ENCODE results near the gene JAML. TPM values are rescaled to one million over a fixed set of nuclear protein-coding genes. Genes with fewer than 3 reads are reported as not detected.
A peak's percentile ranks its signal among the peaks of the same experiment; 100 is the strongest.

JAML gene
- total and polyA plus RNA-seq, 3 experiments from 2014 or later = 210 to 387 (median 363) TPM

GRCh38 chr11:118216621-118217481, 8.0 kb downstream of the JAML start:
- POLR2A ChIA-PET = interaction anchor here (1.0 to 2.5 kb wide), 4 partner anchors 11 to 142 kb away, joined by 3 to 9 read pairs (median 5); partner anchors contain the start of gene UBE4A
- Histone ChIP-seq H3K27ac (ENCODE audit: low read depth, low read length) (peak overlapping the region; percentile 10), H3K4me3 (ENCODE audit: low read length) (peak overlapping the region; percentile 44), H3K4me1 (ENCODE audit: insufficient read depth, low read length) (peaks cover 97% of the 10 kb centered on the region), H3K27me3 (ENCODE audit: insufficient read depth, low read length, poor library complexity, severe bottlenecking) (no peaks in the 10 kb centered on the region), H3K36me3 (ENCODE audit: insufficient read depth, low read length) (peaks cover 8% of the 10 kb centered on the region), H3K9me3 (ENCODE audit: low read length) (no peaks in the 10 kb centered on the region)
- CTCF ChIA-PET = interaction anchor here (0.9 to 7.9 kb wide), 9 partner anchors 8 to 134 kb away, joined by 3 to 46 read pairs (median 4); partner anchors contain the start of genes JAML and MPZL3
- Mint-ChIP-seq H3K27me3 (no peaks in the 10 kb centered on the region), H3K36me3 (peaks cover 12 to 62% (median 18%) of the 10 kb centered on the region in 3 donors), H3K27ac (peak overlapping the region in 7 of 8 donors; percentile 76 to 98 (median 95)), H3K9me3 (no peaks in the 10 kb centered on the region), H3K4me3 (peak overlapping the region; percentile 84 to 94 (median 90)), H3K4me1 (peaks cover 0 to 100% (median 92%) of the 10 kb centered on the region in 3 donors)
- peak in 3 of 5 donors; percentile 34 to 67 (median 44) for DNase-seq

GRCh38 chr11:118215765-118216164, 9.0 kb downstream of the JAML start:
- H3K27me3 ChIP-seq (ENCODE audit: insufficient read depth, low read length, poor library complexity, severe bottlenecking) = no peaks in the 10 kb centered on the region
- CTCF ChIA-PET = interaction anchor here (1.0 to 7.9 kb wide), 10 partner anchors 9 to 76 kb away, joined by 3 to 46 read pairs (median 4); partner anchors contain the start of genes JAML and MPZL3
- peaks cover 0 to 100% (median 82%) of the 10 kb centered on the region in 3 donors for H3K4me1 Mint-ChIP-seq
- H3K4me3 ChIP-seq (ENCODE audit: low read length) = no peak overlapping the region
- POLR2A ChIA-PET = interaction anchor here (0.7 to 2.5 kb wide), 6 partner anchors 11 to 1199 kb away, joined by 3 to 9 read pairs (median 4); partner anchors contain the start of genes CD3D and UBE4A
- DNase-seq = no peak
- no peaks in the 10 kb centered on the region for H3K9me3 Mint-ChIP-seq
- H3K36me3 Mint-ChIP-seq = peaks cover 15 to 65% (median 24%) of the 10 kb centered on the region in 3 donors
- H3K4me1 ChIP-seq (ENCODE audit: insufficient read depth, low read length) = peaks cover 87% of the 10 kb centered on the region
- H3K27me3 Mint-ChIP-seq = peaks cover 0 to 1% of the 10 kb centered on the region in 2 donors
- peak overlapping the region in 7 of 8 donors; percentile 76 to 98 (median 95) for H3K27ac Mint-ChIP-seq
- peak overlapping the region; percentile 17 for H3K27ac ChIP-seq (ENCODE audit: low read depth, low read length)
- H3K36me3 ChIP-seq (ENCODE audit: insufficient read depth, low read length) = peaks cover 13% of the 10 kb centered on the region
- no peaks in the 10 kb centered on the region for H3K9me3 ChIP-seq (ENCODE audit: low read length)
- peak overlapping the region; percentile 84 to 94 (median 90) for H3K4me3 Mint-ChIP-seq

DNA sequence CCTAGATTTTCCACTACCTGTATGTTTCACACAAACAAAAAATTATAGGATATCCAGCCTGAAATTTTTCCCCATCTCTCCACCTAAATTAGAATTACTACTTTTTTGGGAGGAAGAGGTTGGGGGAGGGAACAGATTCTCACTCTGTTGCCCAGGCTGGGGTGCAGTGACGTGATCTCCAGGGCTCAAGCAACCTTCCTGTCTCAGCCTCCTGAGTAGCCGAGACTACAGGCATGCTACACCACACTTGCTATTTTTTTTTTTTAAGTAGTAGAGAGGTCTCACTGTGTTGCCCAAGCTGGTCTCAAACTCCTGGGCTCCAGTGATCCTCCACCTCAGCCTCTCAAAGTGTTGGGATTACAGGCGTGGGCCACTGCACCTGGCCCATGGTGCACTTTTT, 9.5 kb downstream of the JAML start:
- H3K4me1 ChIP-seq (ENCODE audit: insufficient read depth, low read length) = peaks cover 82% of the 10 kb centered on the region
- H3K9me3 Mint-ChIP-seq = no peaks in the 10 kb centered on the region
- peaks cover 4 to 97% (median 81%) of the 10 kb centered on the region in 3 donors for H3K4me1 Mint-ChIP-seq
- POLR2A ChIA-PET = interaction anchor here (0.8 to 2.5 kb wide), 2 partner anchors 12 to 13 kb away, joined by 3 to 9 read pairs; no protein-coding TSS in a partner anchor
- no peak overlapping the region for H3K27ac ChIP-seq (ENCODE audit: low read depth, low read length)
- peak overlapping the region; percentile 84 to 94 (median 90) for H3K4me3 Mint-ChIP-seq
- peaks cover 0 to 1% of the 10 kb centered on the region in 2 donors for H3K27me3 Mint-ChIP-seq
- H3K4me3 ChIP-seq (ENCODE audit: low read length) = no peak overlapping the region
- H3K27me3 ChIP-seq (ENCODE audit: insufficient read depth, low read length, poor library complexity, severe bottlenecking) = no peaks in the 10 kb centered on the region
- H3K9me3 ChIP-seq (ENCODE audit: low read length) = no peaks in the 10 kb centered on the region
- DNase-seq = peak in 3 of 5 donors; percentile 26 to 53 (median 45)
- H3K27ac Mint-ChIP-seq = peak overlapping the region in 7 of 8 donors; percentile 76 to 98 (median 95)
- CTCF ChIA-PET = interaction anchor here (0.8 to 7.9 kb wide), 9 partner anchors 9 to 76 kb away, joined by 3 to 46 read pairs (median 4); no protein-coding TSS in a partner anchor
- peaks cover 15 to 67% (median 28%) of the 10 kb centered on the region in 3 donors for H3K36me3 Mint-ChIP-seq
- H3K36me3 ChIP-seq (ENCODE audit: insufficient read depth, low read length) = peaks cover 18% of the 10 kb centered on the region

GRCh38 chr11:118214210-118214914, 10.4 kb downstream of the JAML start:
- no peak overlapping the region for H3K27ac ChIP-seq (ENCODE audit: low read depth, low read length)
- ChIA-PET POLR2A (interaction anchor here (0.8 to 1.7 kb wide), 3 partner anchors 10 to 37 kb away, joined by 3 to 5 read pairs (median 3); partner anchors contain the start of gene JAML), CTCF (interaction anchor here (0.8 to 7.9 kb wide), 9 partner anchors 9 to 81 kb away, joined by 3 to 46 read pairs (median 5); partner anchors contain the start of gene JAML)
- no peaks in the 10 kb centered on the region for H3K9me3 ChIP-seq (ENCODE audit: low read length)
- H3K36me3 ChIP-seq (ENCODE audit: insufficient read depth, low read length) = peaks cover 18% of the 10 kb centered on the region
- H3K4me3 ChIP-seq (ENCODE audit: low read length) = no peak overlapping the region
- no peak for DNase-seq
- H3K27ac Mint-ChIP-seq = peak overlapping the region in 7 of 8 donors; percentile 76 to 98 (median 95)
- H3K36me3 Mint-ChIP-seq = peaks cover 15 to 67% (median 31%) of the 10 kb centered on the region in 3 donors
- peaks cover 6 to 92% (median 72%) of the 10 kb centered on the region in 3 donors for H3K4me1 Mint-ChIP-seq
- no peaks in the 10 kb centered on the region for H3K27me3 ChIP-seq (ENCODE audit: insufficient read depth, low read length, poor library complexity, severe bottlenecking)
- H3K4me3 Mint-ChIP-seq = peak overlapping the region; percentile 57 to 94 (median 88)
- H3K4me1 ChIP-seq (ENCODE audit: insufficient read depth, low read length) = peaks cover 73% of the 10 kb centered on the region
- no peaks in the 10 kb centered on the region for H3K9me3 Mint-ChIP-seq
- H3K27me3 Mint-ChIP-seq = peaks cover 0 to 1% of the 10 kb centered on the region in 2 donors

GRCh38 chr11:118213781-118214180, 11.0 kb downstream of the JAML start:
- Mint-ChIP-seq H3K9me3 (no peaks in the 10 kb centered on the region), H3K36me3 (peaks cover 15 to 67% (median 35%) of the 10 kb centered on the region in 3 donors), H3K4me3 (peak overlapping the region; percentile 41 to 94 (median 57)), H3K4me1 (peaks cover 12 to 92% (median 67%) of the 10 kb centered on the region in 3 donors), H3K27ac (peak overlapping the region in 7 of 8 donors; percentile 73 to 98 (median 95)), H3K27me3 (peaks cover 0 to 1% of the 10 kb centered on the region in 2 donors)
- Histone ChIP-seq H3K27me3 (ENCODE audit: insufficient read depth, low read length, poor library complexity, severe bottlenecking) (no peaks in the 10 kb centered on the region), H3K27ac (ENCODE audit: low read depth, low read length) (no peak overlapping the region), H3K9me3 (ENCODE audit: low read length) (no peaks in the 10 kb centered on the region), H3K36me3 (ENCODE audit: insufficient read depth, low read length) (peaks cover 18% of the 10 kb centered on the region), H3K4me3 (ENCODE audit: low read length) (no peak overlapping the region), H3K4me1 (ENCODE audit: insufficient read depth, low read length) (peaks cover 68% of the 10 kb centered on the region)
- DNase-seq = no peak
- CTCF ChIA-PET = interaction anchor here (1.2 to 7.9 kb wide), 8 partner anchors 8 to 82 kb away, joined by 3 to 46 read pairs (median 4); partner anchors contain the start of gene JAML
- POLR2A ChIA-PET = interaction anchor here (0.8 to 1.7 kb wide), 3 partner anchors 11 to 38 kb away, joined by 3 to 5 read pairs (median 3); partner anchors contain the start of gene JAML

GRCh38 chr11:118213201-118213600, 11.6 kb downstream of the JAML start:
- DNase-seq = no peak
- Mint-ChIP-seq H3K4me1 (peaks cover 15 to 88% (median 65%) of the 10 kb centered on the region in 3 donors), H3K9me3 (no peaks in the 10 kb centered on the region), H3K36me3 (peaks cover 15 to 68% (median 36%) of the 10 kb centered on the region in 3 donors), H3K4me3 (peak overlapping the region in 5 of 7 donors; percentile 18 to 94 (median 90)), H3K27ac (peak overlapping the region in 7 of 8 donors; percentile 73 to 98 (median 88)), H3K27me3 (peaks cover 0 to 1% of the 10 kb centered on the region in 2 donors)
- no peaks in the 10 kb centered on the region for H3K9me3 ChIP-seq (ENCODE audit: low read length)
- POLR2A ChIA-PET = interaction anchor here (1.7 kb wide), 1 partner anchor 11 kb away, joined by 5 read pairs; the partner anchor contains the start of gene JAML
- H3K4me1 ChIP-seq (ENCODE audit: insufficient read depth, low read length) = peaks cover 62% of the 10 kb centered on the region
- no peaks in the 10 kb centered on the region for H3K27me3 ChIP-seq (ENCODE audit: insufficient read depth, low read length, poor library complexity, severe bottlenecking)
- no peak overlapping the region for H3K27ac ChIP-seq (ENCODE audit: low read depth, low read length)
- peaks cover 18% of the 10 kb centered on the region for H3K36me3 ChIP-seq (ENCODE audit: insufficient read depth, low read length)
- CTCF ChIA-PET = interaction anchor here (0.7 to 7.9 kb wide), 6 partner anchors 11 to 153 kb away, joined by 3 to 46 read pairs (median 4); partner anchors contain the start of gene JAML
- no peak overlapping the region for H3K4me3 ChIP-seq (ENCODE audit: low read length)

DNA sequence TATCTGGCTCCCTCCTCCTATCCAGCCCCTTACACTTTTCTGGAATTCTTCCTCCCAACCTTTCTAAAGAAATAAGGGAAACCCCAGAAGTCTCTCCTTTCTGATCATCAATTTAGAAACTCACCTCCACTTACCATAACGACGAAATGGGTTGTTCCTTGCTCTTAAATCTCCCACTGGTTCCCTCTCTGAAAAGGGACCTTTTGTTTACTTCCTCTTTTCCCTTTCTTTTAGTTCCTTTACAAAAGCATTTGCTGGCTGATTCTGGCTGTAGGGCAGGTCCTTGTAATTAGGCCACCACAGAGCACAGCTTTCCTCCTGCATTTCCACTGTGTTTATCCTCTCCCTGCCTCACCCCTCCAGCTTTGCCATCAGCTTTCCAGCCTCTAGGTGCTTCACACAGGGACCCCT, 12.0 kb downstream of the JAML start:
- peak overlapping the region in 6 of 8 donors; percentile 76 to 98 (median 92) for H3K27ac Mint-ChIP-seq
- no peaks in the 10 kb centered on the region for H3K9me3 Mint-ChIP-seq
- H3K27me3 ChIP-seq (ENCODE audit: insufficient read depth, low read length, poor library complexity, severe bottlenecking) = no peaks in the 10 kb centered on the region
- no peak for DNase-seq
- H3K4me3 Mint-ChIP-seq = peak overlapping the region in 1 of 7 donors; percentile 94
- no peak overlapping the region for H3K4me3 ChIP-seq (ENCODE audit: low read length)
- H3K27ac ChIP-seq (ENCODE audit: low read depth, low read length) = no peak overlapping the region
- CTCF ChIA-PET = interaction anchor here (0.7 to 7.9 kb wide), 4 partner anchors 14 to 153 kb away, joined by 3 to 46 read pairs (median 3); no protein-coding TSS in a partner anchor
- peaks cover 61% of the 10 kb centered on the region for H3K4me1 ChIP-seq (ENCODE audit: insufficient read depth, low read length)
- no peaks in the 10 kb centered on the region for H3K9me3 ChIP-seq (ENCODE audit: low read length)
- H3K36me3 ChIP-seq (ENCODE audit: insufficient read depth, low read length) = peaks cover 18% of the 10 kb centered on the region
- peaks cover 19 to 84% (median 65%) of the 10 kb centered on the region in 3 donors for H3K4me1 Mint-ChIP-seq
- POLR2A ChIA-PET = no interaction called here
- H3K36me3 Mint-ChIP-seq = peaks cover 15 to 71% (median 38%) of the 10 kb centered on the region in 3 donors
- peaks cover 0 to 1% of the 10 kb centered on the region in 2 donors for H3K27me3 Mint-ChIP-seq

All from CD8-positive, alpha-beta memory T cell (primary cell).